Cardiac muscle cell (in vitro differentiated cells and primary cell): ENCODE results near the gene SDF2L1. TPM values are rescaled to one million over a fixed set of nuclear protein-coding genes. Genes with fewer than 3 reads are reported as not detected.
A peak's percentile ranks its signal among the peaks of the same experiment; 100 is the strongest.

ENCODE experiments used
- DNase-seq, 2 donors: peaks; one replicate each; pipeline versions ENCODE4 v3.0.0 to v3.0.0-alpha.2; 2010 to 2017; ENCODE audit warnings: low read depth in 1 of 2, low spot score in 1 of 2
- H3K27ac ChIP-seq: fragments of 200-600 bp; sonication (generic); 2 replicates; pipeline ENCODE4 v1.5.1; 2016
- H3K27me3 ChIP-seq: fragments of 200-600 bp; sonication (generic); 2 replicates; pipeline ENCODE4 v1.6.0; 2016; ENCODE audit warnings: control low read depth
- H3K36me3 ChIP-seq: fragments of 200-600 bp; sonication (generic); 2 replicates; pipeline ENCODE4 v1.5.1; 2016; ENCODE audit warnings: control low read depth
- H3K4me1 ChIP-seq: fragments of 200-600 bp; sonication (generic); 2 replicates; pipeline ENCODE4 v1.8.1; 2017; ENCODE audit warnings: low read depth, mild to moderate bottlenecking, mixed run types
- H3K4me3 ChIP-seq: fragments of 200-600 bp; sonication (generic); 2 replicates; pipeline ENCODE4 v1.5.1; 2016; ENCODE audit warnings: mild to moderate bottlenecking
- H3K9me3 ChIP-seq: fragments of 200-600 bp; sonication (generic); 2 replicates; pipeline ENCODE4 v1.5.1; 2017; ENCODE audit warnings: low read depth, mild to moderate bottlenecking, control low read depth
- polyA plus RNA-seq: library from polyadenylated mRNA; unstranded; fragments of >200 nt; fragmentation: Nextera tagmentation; extraction: Ambion mirVana; gene quantifications from 2 replicates; pipeline ENCODE4 v1.2.1, GENCODE V29; 2016
- total RNA-seq: library from RNA; depleted of rRNA; stranded (reverse); fragments of >200 nt; gene quantifications from 2 replicates; pipeline ENCODE4 v1.2.3, GENCODE V29; 2016
- TF ChIP-seq, protein P1 (sequence below): IDR thresholded peaks from 2 replicates; pipeline ENCODE4 v1.5.1; 2012; ENCODE audit warnings: low read depth, mild to moderate bottlenecking, low read length

The SDF2L1 gene
- total and polyA plus RNA-seq, 2 experiments from 2014 or later: 26.8 to 127 TPM

DNA sequence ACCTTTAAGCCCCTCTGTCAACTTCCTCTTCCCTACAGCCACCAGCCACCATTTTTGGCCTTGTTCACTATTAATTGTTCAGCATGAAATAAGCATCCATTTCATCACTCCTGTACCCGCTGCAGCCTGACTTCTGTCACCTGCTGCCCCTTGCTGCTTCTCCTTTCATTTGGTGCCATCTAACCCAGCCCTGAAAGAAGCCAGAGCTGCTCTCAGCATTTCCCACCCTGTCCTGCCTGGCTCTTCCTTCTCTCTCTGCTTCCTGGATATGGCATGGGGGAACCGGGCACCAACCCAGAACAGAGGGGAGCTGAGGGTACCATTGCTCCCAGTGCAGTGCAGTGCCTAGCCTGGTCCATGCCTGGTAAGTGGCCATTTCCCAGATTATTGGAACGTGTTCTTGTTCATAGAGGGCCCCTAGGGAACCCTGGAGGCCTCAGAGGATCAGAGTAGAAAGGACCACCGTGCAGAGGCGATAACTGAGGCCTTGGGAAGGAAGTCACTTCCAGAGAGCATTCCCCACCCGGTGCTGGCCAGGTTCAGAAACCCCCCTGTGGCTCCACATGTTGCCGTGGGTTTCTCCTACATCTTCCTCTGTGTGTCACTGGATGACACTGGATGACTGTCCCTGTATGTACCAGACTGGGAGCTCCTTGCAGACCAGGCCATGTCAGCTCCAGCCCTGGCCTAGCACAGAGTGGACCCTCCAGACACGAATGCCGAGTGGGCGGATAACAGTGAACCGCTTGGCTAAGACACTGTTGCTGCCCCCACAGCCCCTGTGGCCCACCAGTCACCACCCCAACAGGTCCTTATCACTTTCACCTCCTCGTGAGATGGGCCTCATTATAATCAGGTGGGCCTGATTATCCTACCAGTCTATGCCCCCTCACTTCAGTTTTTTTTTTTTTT, 17.0 kb upstream of the SDF2L1 start:
- peaks cover 10% of the 10 kb centered on the region for H3K4me1 ChIP-seq
- no peak for DNase-seq
- peak overlapping the region; percentile 80 for H3K27ac ChIP-seq
- H3K27me3 ChIP-seq: no peaks in the 10 kb centered on the region
- no peak overlapping the region for H3K4me3 ChIP-seq
- H3K36me3 ChIP-seq: peaks cover 7% of the 10 kb centered on the region
- no peaks in the 10 kb centered on the region for H3K9me3 ChIP-seq
- TF ChIP-seq, protein P1, sequence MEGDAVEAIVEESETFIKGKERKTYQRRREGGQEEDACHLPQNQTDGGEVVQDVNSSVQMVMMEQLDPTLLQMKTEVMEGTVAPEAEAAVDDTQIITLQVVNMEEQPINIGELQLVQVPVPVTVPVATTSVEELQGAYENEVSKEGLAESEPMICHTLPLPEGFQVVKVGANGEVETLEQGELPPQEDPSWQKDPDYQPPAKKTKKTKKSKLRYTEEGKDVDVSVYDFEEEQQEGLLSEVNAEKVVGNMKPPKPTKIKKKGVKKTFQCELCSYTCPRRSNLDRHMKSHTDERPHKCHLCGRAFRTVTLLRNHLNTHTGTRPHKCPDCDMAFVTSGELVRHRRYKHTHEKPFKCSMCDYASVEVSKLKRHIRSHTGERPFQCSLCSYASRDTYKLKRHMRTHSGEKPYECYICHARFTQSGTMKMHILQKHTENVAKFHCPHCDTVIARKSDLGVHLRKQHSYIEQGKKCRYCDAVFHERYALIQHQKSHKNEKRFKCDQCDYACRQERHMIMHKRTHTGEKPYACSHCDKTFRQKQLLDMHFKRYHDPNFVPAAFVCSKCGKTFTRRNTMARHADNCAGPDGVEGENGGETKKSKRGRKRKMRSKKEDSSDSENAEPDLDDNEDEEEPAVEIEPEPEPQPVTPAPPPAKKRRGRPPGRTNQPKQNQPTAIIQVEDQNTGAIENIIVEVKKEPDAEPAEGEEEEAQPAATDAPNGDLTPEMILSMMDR: no peak

DNA sequence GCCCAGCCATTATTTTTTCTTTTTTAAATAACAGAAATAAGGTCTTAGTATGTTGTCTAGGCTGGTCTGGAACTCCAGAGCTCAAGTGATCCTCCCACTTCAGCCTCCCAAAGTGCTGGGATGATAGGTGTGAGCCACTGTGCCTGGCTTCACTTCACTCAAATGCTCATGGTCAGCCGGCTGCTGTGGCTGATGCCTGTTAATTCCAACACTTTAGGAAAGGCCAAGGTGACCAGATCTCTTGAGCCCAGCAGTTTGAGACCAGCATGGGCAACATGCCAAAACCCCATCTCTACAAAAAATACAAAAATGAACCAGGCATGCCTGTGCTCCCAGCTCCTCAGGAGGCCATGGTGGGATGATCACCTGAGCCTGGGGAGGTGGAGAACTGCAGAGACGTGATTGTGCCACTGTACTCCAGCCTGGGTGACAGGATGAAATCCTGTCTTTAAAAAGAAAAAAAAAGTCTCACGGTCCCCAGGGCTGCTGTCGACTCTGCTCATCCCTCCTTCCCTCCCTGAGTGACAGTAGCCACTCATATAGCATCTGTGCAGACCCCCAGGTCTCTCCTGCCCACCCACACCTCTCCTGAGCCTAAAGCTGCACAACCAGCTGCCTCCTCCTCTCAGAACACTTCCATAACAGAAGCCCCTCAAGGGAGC, 15.9 kb upstream of the SDF2L1 start:
- H3K4me1 ChIP-seq: peaks cover 10% of the 10 kb centered on the region

DNA sequence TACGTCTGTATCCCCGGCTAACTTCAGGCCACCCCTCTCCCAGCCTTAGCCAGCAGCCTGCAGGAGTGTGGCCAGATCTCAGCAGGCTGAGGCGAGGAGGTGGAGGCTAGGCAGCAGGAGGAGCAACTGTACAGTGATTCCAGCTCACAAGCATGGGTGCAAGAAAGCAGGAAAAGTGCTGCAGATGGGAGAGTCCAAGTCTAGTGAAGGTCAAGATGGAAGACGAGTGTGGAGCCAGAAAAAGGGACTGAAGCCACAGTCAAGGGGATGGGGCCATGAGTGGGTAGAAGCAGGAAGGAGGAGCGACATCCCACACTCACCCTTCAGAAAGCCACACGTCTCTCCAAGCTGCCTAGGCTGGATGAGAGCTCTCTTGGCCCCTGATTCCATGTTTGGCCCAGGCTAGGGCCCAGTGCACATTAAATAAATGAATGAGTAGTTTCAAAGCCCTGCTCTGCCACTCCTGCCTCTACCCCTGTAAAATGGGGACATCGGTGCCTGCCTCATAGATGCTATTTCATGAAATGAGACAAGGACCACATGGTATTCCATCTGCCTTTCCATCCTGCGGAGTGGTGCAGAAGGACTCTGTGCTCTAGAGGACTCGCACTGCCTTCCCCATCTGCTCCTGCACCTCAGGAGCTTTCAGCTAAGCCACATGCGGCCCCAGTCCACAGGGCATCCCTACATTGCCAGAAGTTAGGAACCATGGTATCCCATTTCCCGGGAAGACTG, 15.2 kb upstream of the SDF2L1 start:
- Histone ChIP-seq H3K4me3 (no peak overlapping the region), H3K27me3 (no peaks in the 10 kb centered on the region), H3K4me1 (peaks cover 10% of the 10 kb centered on the region), H3K36me3 (peaks cover 7% of the 10 kb centered on the region), H3K27ac (no peak overlapping the region), H3K9me3 (no peaks in the 10 kb centered on the region)
- DNase-seq: no peak
- TF ChIP-seq, protein P1: no peak

More for the DNA sequence above, 15.9 kb upstream of the SDF2L1 start:
- TF ChIP-seq, protein P1: no peak
- H3K4me3 ChIP-seq: no peak overlapping the region
- H3K9me3 ChIP-seq: no peaks in the 10 kb centered on the region
- no peaks in the 10 kb centered on the region for H3K27me3 ChIP-seq
- H3K36me3 ChIP-seq: peaks cover 7% of the 10 kb centered on the region
- DNase-seq: no peak
- no peak overlapping the region for H3K27ac ChIP-seq

DNA sequence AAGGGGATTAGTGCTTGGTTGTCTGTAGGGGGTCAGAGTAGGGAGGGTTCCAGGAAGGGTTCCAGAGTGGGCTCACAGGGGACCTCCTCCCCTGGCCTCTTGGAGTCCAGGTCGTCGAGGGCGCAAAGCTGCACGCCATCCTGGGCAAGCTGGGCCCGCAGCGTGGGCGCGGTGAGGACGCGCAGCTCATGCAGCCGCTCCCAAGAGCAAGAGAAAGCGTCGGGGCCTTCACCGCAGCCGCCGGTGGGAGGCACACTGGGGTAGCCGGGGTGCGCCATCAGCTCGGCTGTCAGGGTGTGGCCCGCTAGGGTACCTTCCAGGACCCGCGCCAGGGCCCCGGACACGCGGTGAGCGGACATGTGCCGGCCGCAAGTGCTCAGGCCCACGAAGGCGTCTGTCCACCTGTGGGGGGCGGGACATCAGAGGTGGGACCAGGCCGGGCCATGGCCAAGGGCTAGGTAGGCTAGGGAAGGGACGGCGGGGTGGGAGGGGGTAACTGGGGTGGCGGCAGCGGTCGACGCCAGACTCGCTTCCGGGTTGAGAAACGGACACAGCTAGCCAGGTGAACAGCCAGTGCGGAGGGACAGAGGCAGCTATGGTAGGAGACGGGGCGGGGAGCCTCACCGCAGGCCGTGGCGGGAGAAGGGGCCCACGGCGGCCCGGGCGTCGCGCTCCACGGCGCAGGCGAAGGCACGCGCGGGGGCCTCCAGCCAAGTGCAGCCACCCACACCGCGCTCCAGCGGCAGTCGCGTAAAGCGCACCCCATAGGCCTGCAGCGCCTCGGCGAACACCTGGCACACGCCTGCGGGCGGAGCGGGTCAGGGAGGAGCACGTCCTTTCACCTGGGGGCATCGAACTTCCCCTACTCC, 13.5 kb upstream of the SDF2L1 start:
- no peaks in the 10 kb centered on the region for H3K27me3 ChIP-seq
- no peaks in the 10 kb centered on the region for H3K9me3 ChIP-seq
- no peaks in the 10 kb centered on the region for H3K36me3 ChIP-seq
- TF ChIP-seq, protein P1: no peak
- no peak overlapping the region for H3K27ac ChIP-seq
- no peak for DNase-seq
- H3K4me3 ChIP-seq: peak overlapping the region; percentile 72
- H3K4me1 ChIP-seq: no peaks in the 10 kb centered on the region
